Loucy (cell line): Measurements from ENCODE around the gene APELA.
"Not testable (repeated sequence)": the region's sequence is repeated elsewhere in the genome, so short reads cannot be mapped to it uniquely, and the experiment has no call there.

ENCODE experiments used
- H2AFZ ChIP-seq: fragments of 200-600 bp; sonication (generic); 2 replicates; pipeline ENCODE4 v1.6.0; 2016; ENCODE audit warnings: antibody characterized with exemption, mild to moderate bottlenecking, low read length, moderate library complexity
- H3F3A ChIP-seq: fragments of 200-600 bp; 2 replicates; pipeline ENCODE4 v1.6.0; 2016; ENCODE audit warnings: antibody characterized with exemption, low read depth, mild to moderate bottlenecking
- H3K27me3 ChIP-seq: fragments of 200-600 bp; sonication (generic); 2 replicates; pipeline ENCODE4 v1.6.1; 2014; ENCODE audit warnings: low read length, mild to moderate bottlenecking; ENCODE audit not compliant: insufficient read depth, poor library complexity, severe bottlenecking
- H3K36me3 ChIP-seq: fragments of 200-600 bp; sonication (generic); 2 replicates; pipeline ENCODE4 v1.6.1; 2016; ENCODE audit warnings: low read length; ENCODE audit not compliant: insufficient read depth
- H3K4me1 ChIP-seq: fragments of 200-600 bp; sonication (generic); 2 replicates; pipeline ENCODE4 v1.5.1; 2014; ENCODE audit warnings: low read length, mild to moderate bottlenecking; ENCODE audit not compliant: insufficient read depth, poor library complexity, severe bottlenecking
- H3K4me2 ChIP-seq: fragments of 200-600 bp; sonication (generic); 2 replicates; pipeline ENCODE4 v1.6.0; 2014; ENCODE audit warnings: antibody characterized with exemption, low read length, low read depth, mild to moderate bottlenecking; ENCODE audit not compliant: poor library complexity, severe bottlenecking
- H3K4me3 ChIP-seq: fragments of 200-600 bp; sonication (generic); 2 replicates; pipeline ENCODE4 v1.5.1; 2014; ENCODE audit warnings: low read length, mild to moderate bottlenecking, mixed read lengths; ENCODE audit not compliant: poor library complexity, severe bottlenecking
- H3K79me2 ChIP-seq: fragments of 200-600 bp; sonication (generic); 2 replicates; pipeline ENCODE4 v1.6.1; 2014; ENCODE audit warnings: low read length; ENCODE audit not compliant: insufficient read depth
- H3K9ac ChIP-seq: fragments of 200-600 bp; sonication (generic); 2 replicates; pipeline ENCODE4 v1.6.0; 2014; ENCODE audit warnings: mild to moderate bottlenecking, low read depth, low read length, moderate library complexity; ENCODE audit not compliant: poor library complexity, severe bottlenecking
- H3K9me2 ChIP-seq: fragments of 200-600 bp; sonication (generic); replicated peaks from 2 replicates; pipeline ENCODE4 v1.6.1; 2016; ENCODE audit warnings: low read depth, low read length, mixed read lengths
- H3K9me3 ChIP-seq: fragments of 200-600 bp; sonication (generic); 2 replicates; pipeline ENCODE4 v1.6.1; 2014; ENCODE audit warnings: mild to moderate bottlenecking, antibody characterized with exemption, low read length, low read depth; ENCODE audit not compliant: insufficient read depth
- H4K20me1 ChIP-seq: fragments of 200-600 bp; sonication (generic); 2 replicates; pipeline ENCODE4 v1.6.0; 2014; ENCODE audit warnings: antibody characterized with exemption, low read length, mild to moderate bottlenecking; ENCODE audit not compliant: insufficient read depth, poor library complexity, severe bottlenecking
- CTCF ChIP-seq: fragments of 200-600 bp; sonication (generic); conservative IDR thresholded peaks from 2 replicates; pipeline ENCODE4 v1.5.1; 2014; ENCODE audit warnings: mild to moderate bottlenecking, antibody characterized with exemption, low read length
- EZH2phosphoT487 ChIP-seq: fragments of 200-600 bp; IDR thresholded peaks from 2 replicates; pipeline ENCODE4 v1.6.1; 2018; ENCODE audit warnings: antibody characterized with exemption, mild to moderate bottlenecking, moderate library complexity, borderline replicate concordance

APELA gene

GRCh38 chr4:164924670-164925238 is 47.8 kb downstream of the APELA start:
- no peak overlapping the region for H3K4me3 ChIP-seq

DNA sequence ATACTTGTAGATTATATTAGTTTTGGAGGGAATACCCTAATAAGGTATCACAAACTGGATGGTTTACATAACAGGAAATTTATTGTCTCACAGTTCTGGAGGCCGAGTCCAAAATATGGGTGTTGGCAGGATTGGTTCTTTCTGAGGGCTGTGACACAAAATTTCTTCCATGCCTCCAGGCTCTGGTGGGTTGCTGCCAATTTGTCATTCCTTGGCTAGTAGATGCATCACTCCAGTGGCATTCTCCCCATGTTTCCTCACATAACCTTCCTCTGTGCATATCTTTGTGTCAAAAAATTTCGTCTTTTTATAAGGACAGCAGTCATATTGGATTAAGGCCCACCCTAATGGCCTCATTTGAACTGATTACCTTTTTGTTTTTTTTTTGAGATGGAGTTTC is 49.3 kb downstream of the APELA start:
- Histone ChIP-seq H3K9me3 (no peaks in the 10 kb centered on the region), H3K36me3 (no peaks in the 10 kb centered on the region), H3K4me1 (no peaks in the 10 kb centered on the region), H2AFZ (no peak overlapping the region), H3K4me2 (no peak overlapping the region), H3K79me2 (no peaks in the 10 kb centered on the region), H3K9me2 (no peaks in the 10 kb centered on the region), H3K27me3 (no peaks in the 10 kb centered on the region), H3K9ac (no peak overlapping the region), H3K4me3 (no peak overlapping the region), H3F3A (no peaks in the 10 kb centered on the region), H4K20me1 (no peaks in the 10 kb centered on the region)
- TF ChIP-seq CTCF (no peak), EZH2phosphoT487 (no peak)

More at GRCh38 chr4:164924670-164925238, 47.8 kb downstream of the APELA start:
- TF ChIP-seq EZH2phosphoT487 (no peak), CTCF (no peak)
- Histone ChIP-seq H3F3A (no peaks in the 10 kb centered on the region), H2AFZ (no peak overlapping the region), H3K9me2 (no peaks in the 10 kb centered on the region), H4K20me1 (no peaks in the 10 kb centered on the region), H3K27me3 (no peaks in the 10 kb centered on the region), H3K36me3 (no peaks in the 10 kb centered on the region), H3K4me2 (no peak overlapping the region), H3K79me2 (no peaks in the 10 kb centered on the region), H3K9ac (no peak overlapping the region), H3K9me3 (no peaks in the 10 kb centered on the region), H3K4me1 (no peaks in the 10 kb centered on the region)

GRCh38 chr4:164927101-164927500 is 50.1 kb downstream of the APELA start:
- not testable (repeated sequence) for H3F3A ChIP-seq

GRCh38 chr4:164930647-164931046 is 53.7 kb downstream of the APELA start:
- Histone ChIP-seq H2AFZ (no peak overlapping the region), H3F3A (no peaks in the 10 kb centered on the region), H4K20me1 (no peaks in the 10 kb centered on the region), H3K4me2 (no peak overlapping the region), H3K4me1 (no peaks in the 10 kb centered on the region), H3K36me3 (no peaks in the 10 kb centered on the region), H3K4me3 (no peak overlapping the region), H3K9me2 (no peaks in the 10 kb centered on the region), H3K9ac (no peak overlapping the region), H3K27me3 (no peaks in the 10 kb centered on the region), H3K79me2 (no peaks in the 10 kb centered on the region), H3K9me3 (no peaks in the 10 kb centered on the region)
- TF ChIP-seq EZH2phosphoT487 (no peak), CTCF (no peak)

More at GRCh38 chr4:164927101-164927500, 50.1 kb downstream of the APELA start:
- not testable (repeated sequence) for H3K4me3 ChIP-seq, H3K9me3 ChIP-seq, H3K79me2 ChIP-seq, H3K4me2 ChIP-seq, H3K36me3 ChIP-seq, H3K27me3 ChIP-seq, H2AFZ ChIP-seq, H3K9me2 ChIP-seq, H3K4me1 ChIP-seq, H3K9ac ChIP-seq, H4K20me1 ChIP-seq
